Activated gamma-delta T cell treated with Interleukin-2 at 50 U/mL for 16 hours (primary cell): ENCODE measurements around the gene FGFBP3.

Experiments used
- DNase-seq: peaks from one replicate; pipeline ENCODE4 v3.0.0-alpha.2; 2020

FGFBP3 gene, protein sequence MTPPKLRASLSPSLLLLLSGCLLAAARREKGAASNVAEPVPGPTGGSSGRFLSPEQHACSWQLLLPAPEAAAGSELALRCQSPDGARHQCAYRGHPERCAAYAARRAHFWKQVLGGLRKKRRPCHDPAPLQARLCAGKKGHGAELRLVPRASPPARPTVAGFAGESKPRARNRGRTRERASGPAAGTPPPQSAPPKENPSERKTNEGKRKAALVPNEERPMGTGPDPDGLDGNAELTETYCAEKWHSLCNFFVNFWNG

DNA sequence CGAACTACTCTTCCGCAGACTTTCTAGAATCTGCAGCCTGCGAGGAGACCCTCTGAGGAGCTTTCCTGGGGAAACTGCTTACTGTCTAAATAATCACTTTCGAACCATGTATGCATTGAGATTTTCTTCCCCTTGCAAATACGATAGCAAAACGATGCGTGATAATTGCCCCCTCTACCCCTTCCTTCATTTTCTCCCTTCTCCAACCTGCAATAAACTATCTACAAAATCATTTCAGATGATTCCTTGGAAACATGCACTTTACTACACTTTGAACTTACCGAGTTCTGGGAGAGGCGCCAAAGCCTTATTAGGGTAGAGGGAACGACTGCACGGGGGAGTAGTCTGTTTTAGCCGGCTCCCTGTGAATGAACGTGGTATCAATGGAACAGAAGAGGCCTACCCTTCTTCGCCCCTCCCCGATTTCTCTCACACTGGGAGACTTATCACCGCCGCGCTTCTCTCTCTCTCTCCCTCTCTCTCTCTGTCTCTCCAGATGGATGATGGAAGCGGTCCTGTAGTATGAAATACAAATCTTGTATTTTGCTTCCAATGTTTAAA, at the start of gene FGFBP3:
Gene FGFBP3 (minus strand): TSS at position 370 of the 561 bp plus-strand sequence. CDS start 517 bp downstream, outside the sequence.
- peak; percentile 12 for DNase-seq

DNA sequence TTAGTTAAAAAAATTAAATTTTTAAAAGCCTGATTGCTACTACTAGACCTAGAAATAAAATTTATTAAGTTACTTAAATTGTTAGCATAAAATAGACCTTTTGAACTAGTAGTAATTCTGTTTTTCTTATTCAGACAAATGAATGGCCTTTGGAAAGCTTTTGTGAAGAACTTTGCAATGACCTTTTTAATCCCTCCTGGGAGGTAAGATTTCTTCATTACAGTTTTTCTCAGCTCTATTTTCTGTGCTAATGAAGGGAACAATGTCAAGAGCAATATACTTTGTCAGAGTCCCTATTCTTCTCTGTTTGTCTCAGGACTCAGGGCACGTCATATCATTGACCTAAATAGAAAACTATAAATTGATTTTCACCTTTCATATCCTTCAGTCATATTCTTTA, 47.8 kb upstream of the FGFBP3 start:
- DNase-seq = no peak

DNA sequence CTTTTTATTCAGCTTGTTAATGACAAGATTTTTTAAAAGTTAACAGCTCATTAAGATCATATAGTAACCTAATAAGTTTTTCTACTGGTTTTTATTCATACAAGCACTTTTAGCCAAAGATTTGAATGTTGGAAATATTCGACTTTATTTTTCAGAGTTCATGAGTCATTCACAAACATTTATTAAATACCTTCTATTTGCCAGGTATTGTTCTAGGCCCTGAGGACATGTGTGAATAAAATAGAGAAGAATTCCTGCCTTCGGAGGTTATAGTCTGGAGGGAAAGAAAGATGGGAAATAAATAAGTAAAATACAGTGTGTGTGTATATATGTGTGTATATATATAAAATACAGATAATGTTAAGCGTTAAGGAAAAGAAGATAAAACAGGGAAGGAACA, 45.8 kb upstream of the FGFBP3 start:
- no peak for DNase-seq

DNA sequence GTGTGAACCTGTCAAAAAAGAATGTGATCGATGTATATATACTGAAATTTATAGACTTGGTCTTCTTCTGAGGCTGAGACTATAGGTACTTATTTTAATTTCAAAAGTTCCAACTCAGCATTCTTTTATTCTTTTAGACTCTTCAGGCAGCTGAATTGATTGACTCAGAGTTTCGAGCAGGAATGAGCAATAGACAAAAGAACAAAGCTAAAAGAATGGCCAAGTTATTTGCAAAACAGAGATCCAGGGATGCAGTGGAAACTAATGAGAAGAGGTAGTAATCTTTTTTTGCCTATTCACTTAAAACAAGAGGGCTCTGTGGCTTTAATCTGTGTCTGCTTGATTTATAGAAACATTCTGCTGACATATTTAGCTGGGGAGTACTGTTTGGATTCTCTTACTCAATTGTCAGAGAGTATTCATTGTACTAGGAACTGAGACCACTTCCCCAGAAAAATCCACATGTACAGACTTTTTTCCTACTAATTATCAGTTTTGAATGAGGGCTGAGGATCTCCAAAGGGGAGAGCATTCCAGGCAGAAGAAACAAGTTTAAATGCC, 44.4 kb upstream of the FGFBP3 start:
- DNase-seq = no peak

GRCh38 chr10:91944880-91945630, 35.8 kb upstream of the FGFBP3 start:
- no peak for DNase-seq

GRCh38 chr10:91941426-91941825, 32.1 kb upstream of the FGFBP3 start:
- no peak for DNase-seq

DNA sequence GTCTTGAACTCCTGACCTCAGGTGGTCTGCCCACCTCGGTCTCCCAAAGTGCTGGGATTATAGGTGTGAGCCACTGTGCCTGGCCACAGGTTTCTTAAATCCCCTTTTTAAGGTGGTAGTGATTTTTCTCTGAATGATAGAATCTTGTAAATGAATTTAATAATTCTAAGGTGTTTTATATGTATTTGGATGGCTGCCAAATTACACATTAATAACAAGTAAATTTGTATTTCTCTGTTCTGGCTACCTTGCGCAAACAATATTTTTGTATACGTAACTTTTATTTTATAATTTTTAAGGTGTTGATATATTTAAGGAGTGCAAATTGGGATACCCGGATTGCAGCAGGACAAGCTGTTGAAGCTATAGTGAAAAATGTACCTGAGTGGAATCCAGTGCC, 30.4 kb upstream of the FGFBP3 start:
- DNase-seq = no peak

- no peak for DNase-seq
These were observed 26.6 kb upstream of the FGFBP3 start for GRCh38 chr10:91935886-91936285.

- no peak for DNase-seq
These were observed 23.5 kb upstream of the FGFBP3 start for GRCh38 chr10:91932737-91933136.

GRCh38 chr10:91931526-91932190, 22.4 kb upstream of the FGFBP3 start:
- no peak for DNase-seq

DNA sequence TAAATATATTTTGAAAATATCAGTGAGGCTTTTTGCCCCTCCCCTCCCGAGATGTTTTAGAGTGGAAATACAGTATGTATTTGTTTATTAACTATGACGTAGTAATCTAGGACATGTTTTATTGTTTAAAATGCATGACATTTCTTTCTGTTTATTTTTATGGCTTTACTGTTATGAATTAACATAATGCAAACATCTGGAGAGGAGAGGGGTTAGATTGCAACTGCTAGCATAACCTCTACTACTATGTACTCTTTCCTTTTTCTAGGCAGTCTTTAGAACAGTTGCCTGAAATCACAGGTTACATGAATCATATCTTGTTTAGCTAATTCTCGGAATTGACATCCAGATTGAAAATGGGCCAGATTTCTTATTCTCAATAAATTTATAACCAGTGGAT, 21.7 kb upstream of the FGFBP3 start:
- no peak for DNase-seq

GRCh38 chr10:91925022-91925320, 15.7 kb upstream of the FGFBP3 start:
- no peak for DNase-seq

DNA sequence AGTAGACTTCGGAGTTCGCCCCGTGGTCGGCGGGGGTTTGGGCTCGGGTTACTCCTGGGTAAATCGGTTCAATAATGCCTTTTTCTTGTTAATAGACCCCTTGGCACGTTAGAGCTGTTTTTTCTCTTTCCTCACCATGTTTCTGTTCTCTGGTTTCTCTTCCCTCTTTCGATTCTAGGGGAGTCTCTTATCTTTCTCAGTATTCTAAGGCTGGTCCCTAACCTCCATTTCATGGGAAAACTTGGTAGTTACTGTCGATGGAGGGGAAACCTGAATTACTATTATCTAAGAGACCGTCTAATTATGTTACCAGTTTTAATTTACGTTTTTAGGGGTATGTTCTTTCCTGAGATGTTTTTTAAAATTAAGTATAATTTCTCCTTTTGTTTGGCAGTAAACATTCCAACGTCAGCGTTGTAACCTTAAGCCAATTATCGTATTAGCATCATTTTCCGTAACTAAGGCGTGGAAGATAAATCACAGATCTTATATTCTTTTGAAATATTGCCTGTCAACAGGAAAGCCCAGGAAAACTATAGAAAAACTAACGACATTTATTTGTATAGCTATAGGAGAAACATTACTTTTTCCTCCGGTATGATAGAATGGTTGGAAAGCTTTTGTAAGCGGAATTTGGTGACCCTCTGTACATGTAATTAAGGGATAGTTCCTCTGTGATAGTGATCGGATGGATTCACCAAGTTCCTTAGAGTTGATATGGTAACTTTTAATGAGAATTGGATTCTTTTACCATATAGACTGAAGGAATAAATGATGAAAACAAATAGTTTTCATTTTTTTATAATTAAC, 15.1 kb upstream of the FGFBP3 start:
- no peak for DNase-seq

GRCh38 chr10:91923371-91924211, 14.3 kb upstream of the FGFBP3 start, which contains the start of gene BTAF1:
Gene BTAF1, plus strand, starts transcription at chr10:91923770. Its CDS starts 307 bp downstream, at chr10:91924077.
- peak; percentile 88 for DNase-seq

- DNase-seq = no peak
These were observed 10.4 kb upstream of the FGFBP3 start for GRCh38 chr10:91919651-91920050.

DNA sequence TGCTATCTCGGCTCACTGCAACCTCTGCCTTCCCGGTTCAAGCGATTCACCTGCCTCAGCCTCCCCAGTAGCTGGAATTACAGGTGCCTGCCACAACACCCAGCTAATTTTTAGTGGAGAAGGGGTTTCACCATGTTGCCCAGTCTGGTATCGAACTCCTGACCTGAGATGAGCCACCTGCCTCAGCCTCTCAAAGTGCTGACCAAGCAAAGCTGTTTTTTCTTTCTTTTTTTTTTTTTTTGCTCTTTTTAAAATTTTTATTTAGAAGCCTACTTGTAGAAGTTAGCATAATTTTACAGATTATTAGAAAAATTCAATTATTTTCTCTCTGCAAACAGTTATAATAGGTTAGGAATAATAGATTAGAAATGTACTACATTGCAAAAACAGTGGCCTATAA, 1.2 kb upstream of the FGFBP3 start:
- no peak for DNase-seq

DNA sequence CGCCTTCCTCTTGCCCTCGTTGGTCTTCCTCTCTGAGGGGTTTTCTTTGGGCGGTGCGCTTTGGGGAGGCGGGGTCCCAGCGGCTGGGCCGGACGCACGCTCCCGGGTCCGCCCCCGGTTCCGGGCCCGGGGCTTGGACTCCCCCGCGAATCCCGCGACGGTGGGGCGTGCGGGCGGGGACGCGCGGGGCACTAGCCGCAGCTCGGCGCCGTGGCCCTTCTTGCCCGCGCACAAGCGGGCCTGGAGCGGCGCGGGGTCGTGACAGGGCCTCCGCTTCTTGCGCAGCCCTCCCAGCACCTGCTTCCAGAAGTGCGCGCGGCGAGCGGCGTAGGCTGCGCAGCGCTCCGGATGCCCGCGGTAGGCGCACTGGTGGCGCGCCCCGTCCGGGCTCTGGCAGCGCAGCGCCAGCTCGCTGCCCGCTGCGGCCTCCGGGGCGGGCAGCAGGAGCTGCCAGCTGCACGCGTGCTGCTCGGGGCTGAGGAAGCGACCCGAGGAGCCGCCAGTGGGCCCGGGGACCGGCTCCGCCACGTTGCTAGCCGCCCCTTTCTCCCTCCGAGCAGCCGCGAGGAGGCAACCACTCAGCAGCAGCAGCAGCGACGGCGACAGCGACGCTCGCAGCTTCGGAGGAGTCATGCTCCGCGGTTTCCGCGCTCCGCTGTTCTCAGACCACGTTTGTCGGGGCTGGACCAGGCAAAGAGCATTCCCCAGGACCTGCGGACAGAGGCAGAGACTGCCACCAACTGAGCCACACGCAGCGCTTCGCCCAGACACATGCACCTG, 759 bp downstream of the FGFBP3 start:
- DNase-seq = peak; percentile 63

GRCh38 chr10:91907914-91908336, 1.4 kb downstream of the FGFBP3 start:
- no peak for DNase-seq

DNA sequence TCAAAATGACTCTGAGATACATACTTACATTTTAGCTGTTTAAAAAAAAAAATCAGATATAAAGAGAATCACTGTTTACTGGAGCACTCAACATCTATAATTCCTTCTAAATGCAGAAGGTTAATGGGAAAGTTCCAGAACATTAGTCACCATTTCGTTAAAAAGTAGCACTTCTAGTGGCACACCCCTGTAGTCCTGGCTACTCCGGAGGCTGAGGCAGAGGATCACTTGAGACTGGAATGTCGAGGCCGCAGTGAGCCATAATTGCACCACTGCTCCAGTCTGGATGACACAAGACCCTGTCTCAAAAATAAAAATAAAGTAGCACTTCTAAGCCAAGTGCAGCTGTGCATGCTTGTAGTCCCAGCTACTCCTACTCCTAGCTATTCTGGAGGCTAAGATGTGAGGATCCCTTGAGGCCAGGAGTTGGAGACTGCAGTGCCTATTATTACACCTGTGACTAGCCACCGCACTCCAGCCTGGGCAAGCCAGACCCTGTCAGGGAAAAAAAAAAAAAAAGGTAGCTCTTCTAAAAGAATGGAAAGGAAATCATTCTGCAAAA, 2.2 kb downstream of the FGFBP3 start:
- no peak for DNase-seq
